DOHH2 (cell line): Measurements from ENCODE around the gene MAP1LC3C.

Experiments
- H3F3A ChIP-seq: fragments of 200-600 bp; sonication (generic), shearing (Covaris generic); 2 replicates; pipeline ENCODE4 v1.6.0; 2016; ENCODE audit warnings: antibody characterized with exemption, mild to moderate bottlenecking; ENCODE audit not compliant: control insufficient read depth, insufficient read depth
- H3K27ac ChIP-seq: fragments of 200-600 bp; sonication (generic); 2 replicates; pipeline ENCODE4 v1.5.1; 2014; ENCODE audit warnings: low read depth, mild to moderate bottlenecking, low read length, moderate library complexity
- H3K27me3 ChIP-seq: fragments of 200-600 bp; sonication (generic); 2 replicates; pipeline ENCODE4 v1.6.1; 2014; ENCODE audit warnings: mild to moderate bottlenecking, low read length, mixed read lengths; ENCODE audit not compliant: control insufficient read depth
- H3K36me3 ChIP-seq: fragments of 200-600 bp; sonication (generic); 2 replicates; pipeline ENCODE4 v1.6.1; 2014; ENCODE audit warnings: mild to moderate bottlenecking, low read length, moderate library complexity, mixed read lengths; ENCODE audit not compliant: control insufficient read depth
- H3K4me1 ChIP-seq: fragments of 200-600 bp; sonication (generic); 2 replicates; pipeline ENCODE4 v1.6.1; 2014; ENCODE audit warnings: mild to moderate bottlenecking, low read length, mixed read lengths; ENCODE audit not compliant: control insufficient read depth
- H3K4me2 ChIP-seq: fragments of 200-600 bp; sonication (generic); 2 replicates; pipeline ENCODE4 v1.6.0; 2014; ENCODE audit warnings: mild to moderate bottlenecking, low read length, moderate library complexity
- H3K4me3 ChIP-seq: fragments of 200-600 bp; sonication (generic); 2 replicates; pipeline ENCODE4 v1.5.1; 2014; ENCODE audit warnings: mild to moderate bottlenecking, low read length, mixed read lengths
- H3K79me2 ChIP-seq: fragments of 200-600 bp; sonication (generic); 2 replicates; pipeline ENCODE4 v1.6.1; 2014; ENCODE audit warnings: mild to moderate bottlenecking, low read length, mixed read lengths; ENCODE audit not compliant: control insufficient read depth
- H3K9me2 ChIP-seq: fragments of 200-600 bp; sonication (generic); replicated peaks from 2 replicates; pipeline ENCODE4 v1.6.1; 2014; ENCODE audit warnings: mild to moderate bottlenecking, low read length, mixed read lengths; ENCODE audit not compliant: control insufficient read depth
- H3K9me3 ChIP-seq: fragments of 200-600 bp; sonication (generic); 2 replicates; pipeline ENCODE4 v1.6.1; 2014; ENCODE audit warnings: antibody characterized with exemption, low read length, mixed read lengths; ENCODE audit not compliant: control insufficient read depth, insufficient read depth
- H4K20me1 ChIP-seq: fragments of 200-600 bp; sonication (generic); 2 replicates; pipeline ENCODE4 v1.6.0; 2014; ENCODE audit warnings: low read depth, mild to moderate bottlenecking, antibody characterized with exemption, low read length, moderate library complexity; ENCODE audit not compliant: control insufficient read depth, insufficient read depth
- EZH2phosphoT487 ChIP-seq: fragments of 200-600 bp; sonication (generic); IDR thresholded peaks from 2 replicates; pipeline ENCODE4 v1.6.1; 2017; ENCODE audit warnings: borderline replicate concordance, mild to moderate bottlenecking, antibody characterized with exemption, low read length, moderate library complexity, mixed read lengths
- TF ChIP-seq, protein P1 (sequence below): fragments of 200-600 bp; sonication (generic); IDR thresholded peaks from one replicate; pipeline ENCODE4 v1.5.1; 2014; ENCODE audit warnings: antibody characterized with exemption, mild to moderate bottlenecking, low read depth, low read length; ENCODE audit not compliant: poor library complexity, severe bottlenecking

Gene MAP1LC3C

GRCh38 chr1:242030071-242030470 lies 31.2 kb upstream of the MAP1LC3C start:
- H3K4me3 ChIP-seq: no peak overlapping the region
- no peaks in the 10 kb centered on the region for H3K9me2 ChIP-seq
- H3K4me1 ChIP-seq: no peaks in the 10 kb centered on the region
- TF ChIP-seq, protein P1, sequence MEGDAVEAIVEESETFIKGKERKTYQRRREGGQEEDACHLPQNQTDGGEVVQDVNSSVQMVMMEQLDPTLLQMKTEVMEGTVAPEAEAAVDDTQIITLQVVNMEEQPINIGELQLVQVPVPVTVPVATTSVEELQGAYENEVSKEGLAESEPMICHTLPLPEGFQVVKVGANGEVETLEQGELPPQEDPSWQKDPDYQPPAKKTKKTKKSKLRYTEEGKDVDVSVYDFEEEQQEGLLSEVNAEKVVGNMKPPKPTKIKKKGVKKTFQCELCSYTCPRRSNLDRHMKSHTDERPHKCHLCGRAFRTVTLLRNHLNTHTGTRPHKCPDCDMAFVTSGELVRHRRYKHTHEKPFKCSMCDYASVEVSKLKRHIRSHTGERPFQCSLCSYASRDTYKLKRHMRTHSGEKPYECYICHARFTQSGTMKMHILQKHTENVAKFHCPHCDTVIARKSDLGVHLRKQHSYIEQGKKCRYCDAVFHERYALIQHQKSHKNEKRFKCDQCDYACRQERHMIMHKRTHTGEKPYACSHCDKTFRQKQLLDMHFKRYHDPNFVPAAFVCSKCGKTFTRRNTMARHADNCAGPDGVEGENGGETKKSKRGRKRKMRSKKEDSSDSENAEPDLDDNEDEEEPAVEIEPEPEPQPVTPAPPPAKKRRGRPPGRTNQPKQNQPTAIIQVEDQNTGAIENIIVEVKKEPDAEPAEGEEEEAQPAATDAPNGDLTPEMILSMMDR: no peak
- TF ChIP-seq EZH2phosphoT487: no peak
- H3K36me3 ChIP-seq: no peaks in the 10 kb centered on the region
- H3K27me3 ChIP-seq: no peaks in the 10 kb centered on the region
- no peak overlapping the region for H3K27ac ChIP-seq
- H3K4me2 ChIP-seq: no peak overlapping the region
- H3K79me2 ChIP-seq: no peaks in the 10 kb centered on the region
- H3F3A ChIP-seq: no peaks in the 10 kb centered on the region
- no peaks in the 10 kb centered on the region for H3K9me3 ChIP-seq
- no peaks in the 10 kb centered on the region for H4K20me1 ChIP-seq

DNA sequence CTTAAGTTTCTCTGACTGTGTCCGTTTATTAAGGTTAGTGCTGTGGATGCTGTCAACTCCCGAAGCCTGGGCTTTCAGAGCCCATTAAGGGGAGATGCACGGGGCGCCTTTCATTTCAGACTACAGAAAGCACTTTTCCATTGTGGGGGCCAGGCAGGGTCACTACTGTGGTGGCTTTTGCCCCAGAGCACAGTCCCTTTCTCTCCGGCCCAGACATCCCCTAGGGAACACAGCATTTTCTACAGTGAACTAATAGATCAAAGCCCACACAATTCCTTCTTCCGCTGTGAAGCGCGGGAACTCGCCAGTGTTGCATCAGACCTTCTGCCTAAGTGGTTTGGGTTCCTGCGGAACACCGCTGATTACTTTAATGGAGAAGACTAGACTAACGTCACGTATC lies 26.8 kb upstream of the MAP1LC3C start:
- Histone ChIP-seq H3K79me2 (no peaks in the 10 kb centered on the region), H3K27me3 (no peaks in the 10 kb centered on the region), H3K9me3 (no peaks in the 10 kb centered on the region), H3K4me1 (peaks cover 10% of the 10 kb centered on the region), H3K4me2 (no peak overlapping the region), H3K4me3 (no peak overlapping the region), H3K27ac (no peak overlapping the region), H3K36me3 (no peaks in the 10 kb centered on the region), H3F3A (no peaks in the 10 kb centered on the region), H3K9me2 (no peaks in the 10 kb centered on the region), H4K20me1 (no peaks in the 10 kb centered on the region)
- TF ChIP-seq, protein P1: no peak
- TF ChIP-seq EZH2phosphoT487: no peak

DNA sequence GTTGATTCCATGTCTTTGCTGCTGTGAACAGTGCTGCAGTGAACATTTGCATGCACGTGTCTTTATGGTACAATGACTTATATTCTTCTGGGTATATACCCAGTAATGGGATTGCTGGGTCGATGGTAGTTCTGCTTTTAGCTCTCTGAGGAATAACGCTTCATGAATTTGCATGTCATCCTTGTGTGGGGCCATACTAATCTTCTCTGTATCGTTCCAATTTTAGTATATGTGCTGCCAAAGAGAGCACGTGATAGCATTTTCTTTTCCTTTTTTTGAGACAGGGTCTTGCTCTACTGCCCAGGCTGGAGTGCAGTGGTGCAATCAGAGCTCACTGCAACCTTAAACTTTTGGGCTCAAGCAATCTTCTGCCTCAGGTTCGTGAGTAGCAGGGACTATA lies 24.9 kb upstream of the MAP1LC3C start:
- H3K4me1 ChIP-seq: peaks cover 10% of the 10 kb centered on the region
- H3K79me2 ChIP-seq: no peaks in the 10 kb centered on the region
- H3K27ac ChIP-seq: no peak overlapping the region
- TF ChIP-seq, protein P1: no peak
- TF ChIP-seq EZH2phosphoT487: no peak
- H4K20me1 ChIP-seq: no peaks in the 10 kb centered on the region
- H3F3A ChIP-seq: no peaks in the 10 kb centered on the region
- no peaks in the 10 kb centered on the region for H3K36me3 ChIP-seq
- H3K4me3 ChIP-seq: no peak overlapping the region
- 0 out of 2 replicates have a peak overlapping the region, but pooled peaks have one; percentile 16 for H3K4me2 ChIP-seq
- H3K9me2 ChIP-seq: no peaks in the 10 kb centered on the region
- no peaks in the 10 kb centered on the region for H3K27me3 ChIP-seq
- H3K9me3 ChIP-seq: no peaks in the 10 kb centered on the region
